MM.1S (cell line): ENCODE results near the gene STEAP4.

ENCODE experiments used
- DNase-seq: peaks from one replicate; pipeline ENCODE4 v3.0.0-alpha.2; 2015
- H2AFZ ChIP-seq: fragments of 300-600 bp; sonication (generic); 2 replicates; pipeline ENCODE4 v1.6.0; 2016; ENCODE audit warnings: antibody characterized with exemption, low read length
- H3F3A ChIP-seq: fragments of 300-600 bp; sonication (generic); 2 replicates; pipeline ENCODE4 v1.6.1; 2016; ENCODE audit warnings: mild to moderate bottlenecking, antibody characterized with exemption, low read length, moderate library complexity, mixed read lengths; ENCODE audit not compliant: insufficient read depth
- H3K27ac ChIP-seq: fragments of 300-600 bp; sonication (generic); 2 replicates; pipeline ENCODE4 v1.5.1; 2016; ENCODE audit warnings: mild to moderate bottlenecking, low read length
- H3K27me3 ChIP-seq: fragments of 300-600 bp; sonication (generic); replicated peaks from 2 replicates; pipeline ENCODE4 v1.6.0; 2016; ENCODE audit warnings: low read length; ENCODE audit not compliant: insufficient read depth
- H3K36me3 ChIP-seq: fragments of 300-600 bp; sonication (generic); replicated peaks from 2 replicates; pipeline ENCODE4 v1.6.1; 2016; ENCODE audit warnings: mild to moderate bottlenecking, low read length, mixed read lengths; ENCODE audit not compliant: insufficient read depth
- H3K4me1 ChIP-seq: fragments of 300-600 bp; sonication (generic); 2 replicates; pipeline ENCODE4 v1.6.1; 2016; ENCODE audit warnings: low read length, mixed read lengths
- H3K4me2 ChIP-seq: fragments of 300-600 bp; sonication (generic); 2 replicates; pipeline ENCODE4 v1.6.0; 2016; ENCODE audit warnings: low read depth, low read length
- H3K4me3 ChIP-seq: fragments of 300-600 bp; sonication (generic); 2 replicates; pipeline ENCODE4 v1.5.1; 2016; ENCODE audit warnings: low read length, mixed read lengths
- H3K79me2 ChIP-seq: fragments of 300-600 bp; sonication (generic); 2 replicates; pipeline ENCODE4 v1.6.1; 2016; ENCODE audit warnings: mixed run types, low read length, mixed read lengths
- H3K9ac ChIP-seq: fragments of 300-600 bp; sonication (generic); 2 replicates; pipeline ENCODE4 v1.6.1; 2016; ENCODE audit warnings: low read length, mixed read lengths
- H3K9me2 ChIP-seq: fragments of 300-600 bp; sonication (generic); replicated peaks from 2 replicates; pipeline ENCODE4 v1.6.1; 2016; ENCODE audit warnings: mild to moderate bottlenecking, low read length, mixed read lengths; ENCODE audit not compliant: insufficient read depth
- H3K9me3 ChIP-seq: fragments of 300-600 bp; sonication (generic); replicated peaks from 2 replicates; pipeline ENCODE4 v1.6.1; 2016; ENCODE audit warnings: mild to moderate bottlenecking, low read length, mixed read lengths; ENCODE audit not compliant: insufficient read depth
- H4K20me1 ChIP-seq: fragments of 300-600 bp; sonication (generic); 2 replicates; pipeline ENCODE4 v1.6.1; 2016; ENCODE audit warnings: mild to moderate bottlenecking, low read length, moderate library complexity, mixed read lengths; ENCODE audit not compliant: insufficient read depth
- CTCF ChIP-seq: fragments of 300-600 bp; sonication (generic); IDR thresholded peaks from 2 replicates; pipeline ENCODE4 v1.5.1; 2016; ENCODE audit warnings: antibody characterized with exemption, low read length, mixed read lengths
- EZH2 ChIP-seq: fragments of 300-600 bp; sonication (generic); optimal IDR thresholded peaks from 2 replicates; pipeline ENCODE3; 2017; ENCODE audit warnings: low read depth, mild to moderate bottlenecking, antibody characterized with exemption, low read length, mixed read lengths
- EZH2phosphoT487 ChIP-seq: fragments of 300-600 bp; sonication (generic); IDR thresholded peaks from 2 replicates; pipeline ENCODE4 v1.6.1; 2018; ENCODE audit warnings: antibody characterized with exemption, low read length

Gene STEAP4

GRCh38 chr7:88337572-88337971 is 30.9 kb upstream of the STEAP4 start:
- Histone ChIP-seq H3K4me2 (no peak overlapping the region), H3K36me3 (no peaks in the 10 kb centered on the region), H3K9me3 (no peaks in the 10 kb centered on the region), H3K4me1 (no peaks in the 10 kb centered on the region), H3F3A (no peaks in the 10 kb centered on the region), H3K79me2 (no peaks in the 10 kb centered on the region), H2AFZ (no peak overlapping the region), H3K27me3 (no peaks in the 10 kb centered on the region), H3K9me2 (no peaks in the 10 kb centered on the region), H3K9ac (no peak overlapping the region), H3K27ac (no peak overlapping the region), H3K4me3 (no peak overlapping the region), H4K20me1 (no peaks in the 10 kb centered on the region)
- TF ChIP-seq EZH2phosphoT487 (no peak), CTCF (no peak), EZH2 (no peak)
- no peak for DNase-seq

- no peak for TF ChIP-seq EZH2phosphoT487
- TF ChIP-seq EZH2 = no peak
- TF ChIP-seq CTCF = no peak
- no peak for DNase-seq
- H4K20me1 ChIP-seq = no peaks in the 10 kb centered on the region
- no peaks in the 10 kb centered on the region for H3K9me2 ChIP-seq
- H3K4me3 ChIP-seq = no peak overlapping the region
- no peak overlapping the region for H3K9ac ChIP-seq
- H3K9me3 ChIP-seq = no peaks in the 10 kb centered on the region
- no peak overlapping the region for H3K27ac ChIP-seq
- no peak overlapping the region for H3K4me2 ChIP-seq
- no peak overlapping the region for H2AFZ ChIP-seq
- H3K4me1 ChIP-seq = no peaks in the 10 kb centered on the region
- no peaks in the 10 kb centered on the region for H3K27me3 ChIP-seq
- no peaks in the 10 kb centered on the region for H3K36me3 ChIP-seq
- no peaks in the 10 kb centered on the region for H3K79me2 ChIP-seq
- H3F3A ChIP-seq = no peaks in the 10 kb centered on the region
Measured at GRCh38 chr7:88331322-88331721, 24.6 kb upstream of the STEAP4 start.

- Histone ChIP-seq H3K9me2 (no peaks in the 10 kb centered on the region), H3K36me3 (no peaks in the 10 kb centered on the region), H3K27ac (no peak overlapping the region), H3K4me1 (no peaks in the 10 kb centered on the region), H2AFZ (no peak overlapping the region), H3K27me3 (no peaks in the 10 kb centered on the region), H3K79me2 (no peaks in the 10 kb centered on the region), H3K4me2 (no peak overlapping the region), H3F3A (no peaks in the 10 kb centered on the region), H3K9me3 (no peaks in the 10 kb centered on the region), H4K20me1 (no peaks in the 10 kb centered on the region), H3K9ac (no peak overlapping the region), H3K4me3 (no peak overlapping the region)
- DNase-seq = no peak
- TF ChIP-seq EZH2 = no peak
- no peak for TF ChIP-seq CTCF
- no peak for TF ChIP-seq EZH2phosphoT487
Measured at GRCh38 chr7:88329532-88330463, 23.1 kb upstream of the STEAP4 start.
